ENCODE data around the gene PSMD11.
A peak's percentile ranks its signal among the peaks of the same experiment; 100 is the strongest.
"Not testable (repeated sequence)": the region's sequence is repeated elsewhere in the genome, so short reads cannot be mapped to it uniquely, and the experiment has no call there.

PSMD11 gene

DNA sequence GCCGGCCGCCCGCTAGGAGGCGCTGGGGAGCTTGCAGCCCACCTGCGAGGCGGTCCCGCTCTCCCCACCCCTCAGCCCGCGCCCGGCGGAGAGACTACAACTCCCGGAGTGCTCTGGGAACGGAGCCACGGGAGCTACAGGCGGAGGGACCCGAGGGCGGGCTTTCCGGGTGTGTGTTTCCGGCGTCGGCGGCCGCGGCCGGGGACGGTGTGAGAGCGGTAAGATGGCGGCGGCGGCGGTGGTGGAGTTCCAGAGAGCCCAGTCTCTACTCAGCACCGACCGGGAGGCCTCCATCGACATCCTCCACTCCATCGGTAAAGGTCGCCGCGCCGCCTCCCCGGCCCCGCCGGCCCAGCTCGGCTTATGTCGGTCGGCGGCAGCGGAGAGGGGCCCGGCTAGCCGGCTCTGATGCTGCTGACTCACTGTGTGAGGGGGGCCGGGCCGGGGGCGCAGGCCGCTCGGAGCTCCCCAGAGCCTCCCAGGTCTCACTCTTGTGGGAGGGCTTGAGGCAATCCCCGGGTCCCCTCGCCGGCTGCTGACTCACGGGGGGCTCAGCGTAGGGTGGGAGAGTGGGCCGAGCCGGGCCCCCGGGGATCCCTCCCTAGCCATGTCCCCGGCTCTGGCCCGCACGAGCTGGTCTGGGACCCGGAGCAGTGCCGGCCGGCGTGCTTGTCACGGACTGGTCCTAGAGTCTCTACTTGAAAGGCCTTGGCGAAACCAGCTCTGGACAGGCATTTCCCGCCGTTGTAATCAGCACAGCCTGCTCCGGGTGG lies at the start of gene PSMD11:
Gene PSMD11, plus strand, starts transcription at position 210 of the 773 bp plus-strand sequence. Its CDS starts 14 bp downstream, at position 224.
- H3K27ac Mint-ChIP-seq, result peak within 1 kb of the TSS; percentile 92
- peak; percentile 96 for ATAC-seq (ENCODE audit: low read depth)
- H3K4me3 Mint-ChIP-seq, result peak within 1 kb of the TSS; percentile 85

DNA sequence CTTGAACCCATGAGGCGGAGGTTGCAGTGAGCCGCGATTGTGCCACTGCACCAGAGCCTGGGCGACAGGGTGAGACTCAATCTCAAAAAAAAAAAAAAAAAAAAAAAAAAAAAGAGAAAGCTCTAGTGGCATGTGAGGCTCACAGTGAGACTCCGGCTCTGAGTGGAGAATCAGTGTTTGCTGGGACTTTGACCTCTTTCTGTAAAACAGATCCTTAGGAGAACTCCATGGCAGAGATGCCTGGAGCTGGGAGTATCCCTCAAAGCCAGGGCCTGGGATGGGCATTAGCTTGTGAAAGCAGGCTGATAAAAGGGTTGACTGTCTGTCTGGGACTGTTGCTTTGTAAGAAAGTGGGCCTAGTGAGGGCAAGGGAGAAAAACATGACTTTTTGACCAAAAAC lies 48.0 kb upstream of the PSMD11 start:
- Mint-ChIP-seq H3K4me1 (no peaks in the 10 kb centered on the region), H3K9me3 (peaks cover 1% of the 10 kb centered on the region), H3K27me3 (no peaks in the 10 kb centered on the region), H3K36me3 (peaks cover 1% of the 10 kb centered on the region), H3K4me3 (no peak overlapping the region), H3K27ac (no peak overlapping the region)
- ATAC-seq (ENCODE audit: low read depth) (no peak), DNase-seq (ENCODE audit: low spot score in 2 of 2) (no peak)

More for the DNA sequence above, at the start of gene PSMD11:
- no peaks in the 10 kb centered on the region for H3K27me3 Mint-ChIP-seq
- peak; percentile 99 to 100 for DNase-seq (ENCODE audit: low spot score in 2 of 2)
- H3K4me1 Mint-ChIP-seq, result peaks cover 20% of the 10 kb centered on the region
- H3K36me3 Mint-ChIP-seq, result peaks cover 5% of the 10 kb centered on the region
- H3K9me3 Mint-ChIP-seq, result no peaks in the 10 kb centered on the region

DNA sequence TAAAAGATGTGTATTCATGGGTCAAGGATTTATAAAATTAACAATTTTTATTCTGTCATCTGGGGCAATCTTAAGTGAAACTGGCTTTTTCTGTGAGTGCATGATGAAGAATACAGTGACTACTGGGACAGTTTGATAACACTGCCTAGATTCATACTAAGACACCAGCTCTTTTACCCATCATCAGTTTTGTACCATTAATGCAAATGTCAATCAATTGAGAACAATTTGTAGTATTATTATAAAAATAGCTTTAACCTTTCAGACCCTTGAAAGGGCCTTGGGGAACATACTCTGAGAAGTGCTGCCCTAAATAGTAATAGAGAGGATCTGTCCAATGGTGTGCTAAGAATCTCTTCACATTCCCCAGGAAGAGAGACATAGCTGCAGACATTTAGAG lies 45.4 kb upstream of the PSMD11 start:
- H3K27me3 Mint-ChIP-seq, result no peaks in the 10 kb centered on the region
- H3K4me3 Mint-ChIP-seq, result no peak overlapping the region
- peaks cover 1% of the 10 kb centered on the region for H3K9me3 Mint-ChIP-seq
- no peak overlapping the region for H3K27ac Mint-ChIP-seq
- ATAC-seq (ENCODE audit: low read depth), result no peak
- DNase-seq (ENCODE audit: low spot score in 2 of 2), result no peak
- H3K36me3 Mint-ChIP-seq, result peaks cover 1% of the 10 kb centered on the region
- no peaks in the 10 kb centered on the region for H3K4me1 Mint-ChIP-seq

DNA sequence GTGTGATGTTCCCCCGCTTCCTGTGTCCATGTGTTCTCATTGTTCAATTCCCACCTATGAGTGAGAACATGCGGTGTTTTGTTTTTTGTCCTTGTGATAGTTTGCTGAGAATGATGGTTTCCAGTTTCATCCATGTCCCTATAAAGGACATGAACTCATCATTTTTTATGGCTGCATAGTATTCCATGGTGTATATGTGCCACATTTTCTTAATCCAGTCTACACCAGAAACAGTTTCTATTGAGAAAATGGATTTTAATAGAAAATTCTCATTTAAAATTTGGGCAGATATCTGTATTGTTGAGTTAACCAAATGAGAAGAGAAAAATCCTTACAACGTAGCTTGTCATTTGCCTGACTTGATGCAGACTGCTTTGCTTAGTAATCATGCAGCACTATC lies 34.2 kb upstream of the PSMD11 start:
- not testable (repeated sequence) for H3K27me3 Mint-ChIP-seq; H3K4me3 Mint-ChIP-seq; DNase-seq (ENCODE audit: low spot score in 2 of 2); H3K9me3 Mint-ChIP-seq; H3K27ac Mint-ChIP-seq; H3K4me1 Mint-ChIP-seq; ATAC-seq (ENCODE audit: low read depth)
- peaks cover 10% of the 10 kb centered on the region for H3K36me3 Mint-ChIP-seq

DNA sequence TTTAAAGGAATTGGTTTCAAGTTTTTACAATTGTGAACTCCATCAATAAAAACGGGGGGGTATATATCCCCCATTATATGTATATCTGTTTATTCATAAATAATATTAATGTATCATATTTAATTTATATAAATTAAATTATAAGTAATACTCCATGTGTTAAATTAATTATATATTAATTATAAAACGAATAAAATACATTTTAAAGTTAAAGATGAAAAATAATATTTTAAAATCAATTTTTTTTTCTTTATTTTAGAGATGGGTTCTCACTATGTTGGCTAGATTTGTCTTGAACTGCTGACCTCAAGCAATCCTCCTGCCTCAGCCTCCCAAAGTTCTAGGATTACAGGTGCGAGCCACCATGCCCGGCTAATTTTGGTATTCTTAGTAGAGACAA lies 17.4 kb upstream of the PSMD11 start:
- no peak for ATAC-seq (ENCODE audit: low read depth)
- Mint-ChIP-seq H3K27ac (no peak overlapping the region), H3K36me3 (peaks cover 9% of the 10 kb centered on the region)

DNA sequence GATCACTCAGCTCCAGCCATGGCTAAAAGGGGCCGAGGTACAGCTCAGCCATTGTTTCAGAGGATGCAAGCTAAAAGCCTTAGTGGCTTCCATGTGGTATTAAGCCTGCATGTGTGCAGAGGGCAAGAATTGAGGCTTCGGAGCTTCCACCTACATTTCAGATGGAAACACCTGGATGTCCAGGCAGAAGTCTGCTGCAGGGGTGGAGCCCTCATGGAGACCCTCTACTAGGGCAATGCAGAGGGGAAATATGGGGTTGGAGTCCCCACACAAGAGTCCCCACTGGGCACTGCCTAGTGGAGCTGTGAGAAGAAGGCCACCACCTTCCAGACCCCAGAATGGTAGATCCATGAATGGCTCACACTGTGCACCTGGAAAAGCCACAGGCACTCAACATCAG lies 14.7 kb upstream of the PSMD11 start:
- Mint-ChIP-seq H3K27ac (no peak overlapping the region), H3K4me3 (no peak overlapping the region), H3K9me3 (peaks cover 12% of the 10 kb centered on the region), H3K27me3 (no peaks in the 10 kb centered on the region), H3K36me3 (peaks cover 12% of the 10 kb centered on the region), H3K4me1 (no peaks in the 10 kb centered on the region)
- DNase-seq (ENCODE audit: low spot score in 2 of 2), result no peak
- no peak for ATAC-seq (ENCODE audit: low read depth)

More for the DNA sequence above, 17.4 kb upstream of the PSMD11 start:
- Mint-ChIP-seq H3K4me3 (no peak overlapping the region), H3K27me3 (no peaks in the 10 kb centered on the region), H3K9me3 (peaks cover 12% of the 10 kb centered on the region), H3K4me1 (no peaks in the 10 kb centered on the region)
- DNase-seq (ENCODE audit: low spot score in 2 of 2), result no peak

DNA sequence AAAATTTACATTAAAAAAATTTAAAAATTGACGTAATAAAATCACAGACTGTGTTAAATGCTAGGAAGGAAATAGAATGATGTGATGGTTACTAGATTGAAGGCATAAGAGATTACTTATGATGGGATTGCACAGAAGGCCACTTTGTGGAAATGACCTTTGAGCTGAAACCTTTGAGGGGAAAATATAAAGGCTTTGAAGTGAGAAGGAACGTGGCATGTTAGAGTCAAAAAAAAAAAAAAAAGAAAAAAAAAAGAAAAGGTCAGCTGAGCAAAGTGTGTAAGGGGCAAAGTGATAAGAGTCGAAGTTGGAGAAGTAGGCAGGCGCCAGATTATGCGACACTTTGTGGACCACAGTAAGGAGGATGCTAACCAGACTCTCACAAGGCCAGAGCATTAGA lies 3.6 kb upstream of the PSMD11 start:
- ATAC-seq (ENCODE audit: low read depth), result no peak
- H3K27me3 Mint-ChIP-seq, result peaks cover 2% of the 10 kb centered on the region
- H3K36me3 Mint-ChIP-seq, result peaks cover 2% of the 10 kb centered on the region
- no peak overlapping the region for H3K27ac Mint-ChIP-seq
- DNase-seq (ENCODE audit: low spot score in 2 of 2), result no peak
- no peak overlapping the region for H3K4me3 Mint-ChIP-seq
- H3K4me1 Mint-ChIP-seq, result peaks cover 10% of the 10 kb centered on the region
- H3K9me3 Mint-ChIP-seq, result peaks cover 2% of the 10 kb centered on the region

DNA sequence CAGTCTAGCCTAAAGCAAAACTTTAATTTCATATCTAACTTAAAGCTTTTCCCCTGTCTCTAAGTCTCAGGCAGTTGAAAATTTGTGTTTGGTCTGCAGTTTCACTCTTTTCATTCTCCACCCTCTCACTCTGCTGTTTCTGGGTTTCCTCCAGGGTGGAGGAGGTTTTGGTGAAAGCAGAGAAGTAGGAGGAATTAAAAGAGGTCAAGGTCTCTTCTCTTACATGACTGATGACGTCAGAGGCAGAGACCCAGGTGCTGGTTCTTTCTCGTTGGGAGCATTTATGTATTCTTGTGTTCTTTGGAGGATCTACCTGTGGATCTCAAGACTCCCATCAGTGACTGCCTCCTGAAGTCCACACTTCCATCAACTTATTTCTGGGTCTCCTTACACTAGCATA lies 2.4 kb upstream of the PSMD11 start:
- no peaks in the 10 kb centered on the region for H3K27me3 Mint-ChIP-seq
- DNase-seq (ENCODE audit: low spot score in 2 of 2) (no peak), ATAC-seq (ENCODE audit: low read depth) (no peak)
- no peak overlapping the region for H3K4me3 Mint-ChIP-seq
- no peak overlapping the region for H3K27ac Mint-ChIP-seq
- H3K9me3 Mint-ChIP-seq, result no peaks in the 10 kb centered on the region
- no peaks in the 10 kb centered on the region for H3K36me3 Mint-ChIP-seq
- H3K4me1 Mint-ChIP-seq, result peaks cover 16% of the 10 kb centered on the region

DNA sequence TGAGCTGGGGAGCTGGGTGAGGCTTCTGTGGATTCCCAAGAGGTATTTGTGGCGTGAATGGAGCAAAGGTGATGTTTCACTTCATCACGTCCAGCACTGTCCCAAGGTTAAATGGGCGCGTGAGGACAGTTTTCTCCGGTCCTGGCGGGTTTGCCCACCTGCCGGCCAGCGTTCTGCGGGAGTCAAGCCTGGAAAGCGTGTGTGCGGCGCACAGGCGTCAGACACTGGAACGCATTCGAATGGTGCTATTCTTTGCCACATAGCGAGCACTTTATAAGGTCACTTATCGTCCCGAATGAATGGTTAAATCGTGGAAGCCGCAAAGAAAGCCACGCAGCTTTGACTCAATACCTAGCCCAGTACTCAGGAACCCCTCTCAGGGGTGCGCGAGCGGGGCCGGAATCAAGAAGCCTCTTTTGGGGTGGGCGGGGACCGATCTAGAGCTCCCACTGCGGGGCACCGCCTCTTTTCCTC lies 446 bp upstream of the PSMD11 start:
- Mint-ChIP-seq H3K36me3 (peaks cover 3% of the 10 kb centered on the region), H3K4me3 (peak overlapping the region; percentile 85), H3K9me3 (no peaks in the 10 kb centered on the region), H3K27ac (peak overlapping the region; percentile 92), H3K27me3 (no peaks in the 10 kb centered on the region), H3K4me1 (peaks cover 20% of the 10 kb centered on the region)
- DNase-seq (ENCODE audit: low spot score in 2 of 2) (no peak), ATAC-seq (ENCODE audit: low read depth) (no peak)

DNA sequence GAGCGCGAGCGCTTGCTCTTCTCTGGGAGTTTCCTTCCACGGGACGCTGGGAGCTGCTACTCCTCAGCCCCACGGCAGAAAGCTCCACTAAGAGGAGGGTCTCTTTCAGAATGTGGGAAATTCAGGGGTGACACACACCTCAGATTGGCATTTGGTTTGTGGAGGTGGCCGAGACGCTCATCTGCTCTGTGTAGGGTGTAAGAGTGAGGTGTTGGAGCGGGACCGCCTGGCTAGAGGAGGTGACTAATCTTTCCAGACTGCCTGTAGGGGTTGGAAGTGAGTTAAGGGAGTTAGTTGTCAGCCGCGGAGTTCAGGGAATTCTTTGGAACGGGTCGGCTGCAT lies 735 bp downstream of the PSMD11 start:
- peaks cover 6% of the 10 kb centered on the region for H3K36me3 Mint-ChIP-seq
- no peak for DNase-seq (ENCODE audit: low spot score in 2 of 2)

DNA sequence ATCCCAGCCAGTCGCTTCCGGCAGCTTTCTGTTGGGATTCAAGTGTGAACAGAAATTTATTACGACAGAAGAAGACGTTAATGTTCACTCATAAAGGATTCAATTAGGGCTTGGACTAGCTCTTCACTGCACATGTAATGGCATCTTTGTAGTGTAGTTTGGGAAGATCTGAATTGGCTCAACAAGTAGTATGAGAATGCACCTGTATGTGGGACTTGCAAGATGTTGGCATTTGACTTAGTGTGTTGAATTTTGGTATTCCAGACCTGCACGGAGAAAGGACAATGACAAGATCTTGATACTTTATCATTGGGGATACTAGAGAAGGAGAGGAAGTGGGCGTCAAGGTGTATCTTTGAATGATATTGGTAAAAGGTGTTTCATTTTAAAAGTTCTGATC lies 1.2 kb downstream of the PSMD11 start:
- DNase-seq (ENCODE audit: low spot score in 2 of 2) (no peak), ATAC-seq (ENCODE audit: low read depth) (no peak)
- Mint-ChIP-seq H3K27me3 (no peaks in the 10 kb centered on the region), H3K4me1 (peaks cover 20% of the 10 kb centered on the region), H3K9me3 (no peaks in the 10 kb centered on the region), H3K27ac (peak overlapping the region; percentile 92), H3K4me3 (peak overlapping the region; percentile 85), H3K36me3 (peaks cover 8% of the 10 kb centered on the region)

More for the DNA sequence above, 735 bp downstream of the PSMD11 start:
- Mint-ChIP-seq H3K4me1 (peaks cover 20% of the 10 kb centered on the region), H3K4me3 (peak overlapping the region; percentile 85), H3K27me3 (no peaks in the 10 kb centered on the region), H3K27ac (peak overlapping the region; percentile 92), H3K9me3 (no peaks in the 10 kb centered on the region)
- no peak for ATAC-seq (ENCODE audit: low read depth)

DNA sequence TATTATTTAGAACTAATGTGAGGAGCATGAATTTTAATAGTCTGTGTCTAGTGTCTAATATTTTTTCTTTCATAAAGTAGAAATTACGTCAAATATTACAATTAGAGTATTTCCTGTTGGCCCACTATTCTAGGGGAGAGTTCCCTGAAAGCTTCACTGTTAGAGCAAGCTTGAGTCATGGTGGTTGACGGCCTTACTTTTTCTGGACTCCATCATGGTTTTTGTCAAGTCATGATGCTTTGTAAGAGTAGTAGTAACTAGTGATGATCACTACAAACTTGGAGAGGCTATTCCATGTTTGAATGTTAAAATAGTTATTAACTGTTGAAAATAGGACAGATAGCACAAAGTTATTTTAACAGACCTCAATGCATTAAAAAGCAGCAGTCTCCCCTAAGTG lies 1.7 kb downstream of the PSMD11 start:
- no peaks in the 10 kb centered on the region for H3K9me3 Mint-ChIP-seq
- peak overlapping the region; percentile 92 for H3K27ac Mint-ChIP-seq
- DNase-seq (ENCODE audit: low spot score in 2 of 2), result no peak
- H3K36me3 Mint-ChIP-seq, result peaks cover 9% of the 10 kb centered on the region
- H3K27me3 Mint-ChIP-seq, result no peaks in the 10 kb centered on the region
- no peak for ATAC-seq (ENCODE audit: low read depth)
- H3K4me3 Mint-ChIP-seq, result peak overlapping the region; percentile 85
- peaks cover 20% of the 10 kb centered on the region for H3K4me1 Mint-ChIP-seq

DNA sequence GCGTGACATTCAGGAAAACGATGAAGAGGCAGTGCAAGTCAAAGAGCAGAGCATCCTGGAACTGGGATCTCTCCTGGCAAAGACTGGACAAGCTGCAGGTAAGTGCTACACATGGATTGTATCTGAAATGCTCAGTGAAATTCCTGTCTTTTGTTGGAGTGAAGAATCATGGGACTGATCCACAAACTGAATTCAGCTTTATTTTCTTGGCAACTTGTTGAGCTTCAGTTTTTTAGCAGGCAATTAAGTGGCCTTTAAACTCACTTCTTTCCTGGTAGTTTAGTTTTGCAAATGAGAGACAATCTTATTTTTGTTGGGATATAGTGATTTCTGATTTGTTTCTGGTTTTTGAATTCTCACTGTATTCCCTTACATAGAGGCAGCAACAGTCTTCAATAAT lies 2.6 kb downstream of the PSMD11 start:
- H3K9me3 Mint-ChIP-seq, result no peaks in the 10 kb centered on the region
- no peaks in the 10 kb centered on the region for H3K27me3 Mint-ChIP-seq
- H3K4me3 Mint-ChIP-seq, result no peak overlapping the region
- no peak for DNase-seq (ENCODE audit: low spot score in 2 of 2)
- H3K4me1 Mint-ChIP-seq, result peaks cover 20% of the 10 kb centered on the region
- ATAC-seq (ENCODE audit: low read depth), result no peak
- no peak overlapping the region for H3K27ac Mint-ChIP-seq
- peaks cover 11% of the 10 kb centered on the region for H3K36me3 Mint-ChIP-seq

DNA sequence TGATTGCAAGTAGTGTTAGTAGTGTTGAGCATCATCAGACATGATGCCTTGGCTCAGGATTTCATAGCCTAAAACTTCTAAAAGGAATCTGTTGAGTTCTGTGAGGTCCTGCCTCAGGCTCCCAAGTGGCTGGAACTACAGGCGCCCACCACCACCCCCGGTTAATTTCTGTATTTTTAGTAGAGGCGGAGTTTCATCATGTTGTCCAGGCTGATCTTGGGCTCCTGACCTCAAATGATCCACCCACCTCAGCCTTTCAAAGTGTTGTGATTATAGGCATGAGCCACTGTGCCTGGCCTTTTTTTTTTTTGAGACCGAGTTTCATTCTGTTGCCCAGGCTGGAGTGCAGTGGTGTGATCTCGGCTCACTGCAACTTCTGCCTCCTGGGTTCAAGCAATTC lies 5.7 kb downstream of the PSMD11 start:
- no peak for DNase-seq (ENCODE audit: low spot score in 2 of 2)
- Mint-ChIP-seq H3K36me3 (peaks cover 31% of the 10 kb centered on the region), H3K4me1 (peaks cover 16% of the 10 kb centered on the region), H3K27me3 (no peaks in the 10 kb centered on the region), H3K4me3 (no peak overlapping the region), H3K27ac (no peak overlapping the region), H3K9me3 (no peaks in the 10 kb centered on the region)
- ATAC-seq (ENCODE audit: low read depth), result no peak

DNA sequence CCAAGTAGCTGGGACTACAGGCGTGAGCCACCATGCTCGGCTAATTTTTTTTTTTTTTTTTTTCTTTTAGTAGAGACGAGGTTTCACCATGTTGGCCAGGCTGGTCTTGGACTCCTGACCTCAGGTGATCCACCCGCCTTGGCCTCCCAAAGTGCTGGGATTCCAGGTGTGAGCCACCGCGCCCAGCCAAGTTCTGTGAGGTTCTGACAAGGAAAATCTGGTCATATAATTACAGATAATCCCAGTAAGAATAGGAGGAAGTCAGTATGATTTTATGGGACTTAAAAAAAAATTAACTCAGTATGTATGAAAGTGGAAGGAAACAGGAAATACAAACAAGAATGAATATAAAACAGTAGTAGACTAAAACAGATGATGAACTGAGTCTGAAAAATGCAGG lies 6.1 kb downstream of the PSMD11 start:
- DNase-seq (ENCODE audit: low spot score in 2 of 2); H3K27ac Mint-ChIP-seq; H3K4me3 Mint-ChIP-seq; H3K27me3 Mint-ChIP-seq; ATAC-seq (ENCODE audit: low read depth); H3K9me3 Mint-ChIP-seq: not testable (repeated sequence)
- Mint-ChIP-seq H3K36me3 (peaks cover 35% of the 10 kb centered on the region), H3K4me1 (peaks cover 13% of the 10 kb centered on the region)

Data from memory B cell (primary cell).